ENCODE data around the gene ZP2.
"Not testable (repeated sequence)": the region's sequence is repeated elsewhere in the genome, so short reads cannot be mapped to it uniquely, and the experiment has no call there.

The ZP2 gene

GRCh38 chr16:21211486-21211885 is at the start of gene ZP2:
ZP2 (minus strand) TSS chr16:21211574; CDS start chr16:21211547, 27 bp downstream.
- DNase-seq (ENCODE audit: low read depth in 2 of 2) = no peak

- DNase-seq (ENCODE audit: low read depth in 2 of 2) = no peak
These were observed 45.9 kb upstream of the ZP2 start for GRCh38 chr16:21257284-21257683.

DNA sequence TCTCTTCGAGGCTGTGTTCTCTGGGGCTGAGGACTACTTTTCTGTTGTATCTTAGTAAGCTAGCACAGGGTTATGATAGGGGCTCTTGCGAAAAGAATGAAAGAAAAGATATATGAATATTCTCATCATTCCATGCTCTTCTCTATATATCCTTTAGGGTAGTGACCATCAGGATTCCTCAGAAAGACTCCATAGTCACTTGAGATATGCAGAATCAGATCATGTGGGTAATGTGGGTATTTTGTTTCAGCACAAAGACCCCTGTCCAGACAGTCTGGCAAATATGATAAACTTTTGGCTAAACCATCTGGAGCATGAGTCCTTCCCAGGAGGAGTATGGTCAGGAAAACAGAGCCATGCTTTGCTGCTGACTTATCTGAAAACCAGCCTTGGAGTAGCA is 45.3 kb upstream of the ZP2 start:
- DNase-seq (ENCODE audit: low read depth in 2 of 2) = no peak

DNA sequence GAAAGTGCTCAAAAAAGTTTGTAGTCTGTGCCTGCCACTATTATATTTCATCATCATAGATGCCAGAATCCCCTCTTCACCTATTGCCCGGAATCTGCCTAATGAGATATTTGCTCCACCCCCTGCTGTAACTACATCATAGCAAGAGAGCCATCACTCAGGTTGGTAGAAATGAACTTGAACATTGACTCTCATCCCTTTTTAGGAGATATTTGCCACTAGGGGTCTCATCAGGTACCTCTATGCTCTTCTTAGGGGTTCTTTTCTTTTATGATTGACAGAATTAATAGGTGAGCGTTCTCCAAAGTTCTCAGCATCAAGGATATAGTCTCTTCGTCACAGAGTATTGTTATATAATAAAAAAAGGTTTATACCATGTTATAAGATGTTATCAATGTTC is 42.1 kb upstream of the ZP2 start:
- no peak for DNase-seq (ENCODE audit: low read depth in 2 of 2)

DNA sequence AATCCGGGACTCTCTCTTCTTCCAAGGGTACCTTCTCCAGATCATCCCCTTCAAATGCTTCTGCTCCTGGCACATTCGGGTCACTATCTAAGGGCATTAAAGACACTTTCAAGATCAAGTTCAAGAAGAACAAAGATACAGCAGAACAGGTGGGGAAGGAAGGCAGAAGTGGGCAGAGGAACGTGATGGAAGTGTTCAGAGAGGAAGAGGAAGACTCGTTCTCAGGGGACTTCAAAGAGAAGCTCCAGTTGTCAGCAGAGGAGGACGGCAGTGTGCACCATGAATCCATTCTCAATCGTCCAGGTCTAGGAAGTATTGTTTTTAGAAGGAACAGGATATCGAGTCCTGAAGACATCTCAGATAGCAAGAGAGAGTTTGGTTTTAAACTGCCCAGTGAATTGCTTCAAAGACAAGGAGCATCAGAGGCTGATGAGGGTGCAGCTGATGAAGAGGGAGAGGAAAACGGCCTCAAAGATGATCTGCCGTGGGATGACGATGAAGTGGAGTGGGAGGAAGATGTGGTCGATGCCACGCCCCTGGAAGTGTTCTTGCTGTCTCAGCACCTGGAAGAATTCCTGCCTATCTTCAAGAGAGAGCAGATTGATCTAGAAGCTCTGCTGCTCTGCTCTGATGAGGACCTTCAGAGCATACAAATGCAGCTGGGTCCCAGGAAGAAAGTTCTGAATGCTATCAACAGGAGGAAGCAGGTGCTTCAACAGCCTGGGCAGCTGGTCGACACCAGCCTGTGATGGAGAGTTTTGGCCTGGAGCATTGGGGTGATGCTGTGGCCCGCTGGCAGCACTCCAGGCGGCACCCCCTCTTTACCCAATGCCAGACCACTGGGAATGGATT is 38.9 kb upstream of the ZP2 start:
- DNase-seq (ENCODE audit: low read depth in 2 of 2) = no peak

- DNase-seq (ENCODE audit: low read depth in 2 of 2) = not testable (repeated sequence)
These were observed 36.8 kb upstream of the ZP2 start for GRCh38 chr16:21248179-21248578.

DNA sequence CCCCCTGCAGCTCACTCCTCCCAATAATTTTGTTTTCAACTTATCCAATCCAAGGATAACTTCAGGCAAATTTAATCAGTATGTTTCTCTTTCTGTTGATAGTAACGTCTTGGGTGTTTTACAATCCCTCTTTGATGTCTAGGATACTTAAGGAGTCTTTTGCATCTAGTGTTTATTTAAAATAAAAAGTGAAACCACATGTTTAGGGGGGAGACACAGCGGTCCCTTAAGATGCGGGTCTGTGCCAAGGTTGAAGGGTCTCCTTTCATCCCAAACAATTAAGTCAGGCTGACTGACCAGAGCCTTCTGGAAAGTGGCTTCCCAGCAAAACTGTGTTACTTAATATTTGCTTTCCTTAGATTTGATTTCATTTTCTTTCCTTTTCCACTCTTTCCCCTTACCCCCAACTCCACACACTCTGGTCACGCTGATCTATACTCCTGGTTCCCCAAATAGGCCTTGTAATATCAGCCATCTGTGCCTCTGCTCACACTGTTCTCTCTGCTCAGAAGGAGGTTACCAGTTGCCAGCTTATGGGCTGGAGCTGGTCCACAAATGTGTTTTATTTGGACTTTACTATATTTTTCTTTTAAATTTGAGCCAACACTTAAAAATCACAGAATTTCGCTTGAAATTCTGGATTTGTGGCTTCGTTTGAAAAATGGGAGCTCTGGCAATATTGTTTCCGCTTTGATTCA is 33.3 kb upstream of the ZP2 start:
- no peak for DNase-seq (ENCODE audit: low read depth in 2 of 2)

DNA sequence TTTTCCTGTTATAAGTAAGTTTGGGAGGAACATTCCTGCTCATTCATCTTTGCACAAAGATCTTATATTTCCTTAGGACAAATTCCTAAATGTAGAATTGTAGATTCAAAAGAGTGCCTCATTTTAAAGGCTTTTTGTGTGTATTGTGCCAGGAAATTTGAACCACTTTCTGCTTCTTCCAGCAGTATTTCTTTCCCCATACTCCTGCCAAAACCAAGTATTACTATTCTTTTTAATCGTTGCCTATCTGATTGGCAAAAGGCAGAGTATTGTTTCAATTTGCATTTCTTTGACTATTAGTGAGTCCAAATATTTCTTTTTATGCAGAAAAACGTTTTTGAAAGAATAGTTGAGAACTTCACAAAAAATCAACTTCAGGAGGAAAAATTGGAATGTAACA is 31.4 kb upstream of the ZP2 start:
- DNase-seq (ENCODE audit: low read depth in 2 of 2) = no peak

GRCh38 chr16:21239646-21240045 is 28.3 kb upstream of the ZP2 start:
- no peak for DNase-seq (ENCODE audit: low read depth in 2 of 2)

DNA sequence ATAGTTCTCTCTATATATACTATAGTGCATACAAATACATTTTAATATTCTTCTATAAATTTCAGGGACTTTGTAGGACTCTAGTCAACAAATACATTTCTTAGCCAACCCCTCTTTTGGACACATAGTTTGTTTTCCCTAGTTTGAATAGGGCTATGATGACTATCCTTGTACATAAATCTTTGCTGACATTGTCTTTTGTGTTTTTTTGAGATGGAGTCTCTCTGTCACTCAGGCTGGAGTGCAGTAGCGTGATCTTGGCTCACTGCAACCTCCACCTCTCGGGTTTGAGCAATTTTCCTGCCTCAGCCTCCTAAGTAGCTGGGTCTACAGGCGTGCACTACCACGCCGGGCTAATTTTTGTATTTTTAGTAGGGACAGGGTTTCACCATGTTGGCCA is 25.5 kb upstream of the ZP2 start:
- DNase-seq (ENCODE audit: low read depth in 2 of 2) = no peak

- DNase-seq (ENCODE audit: low read depth in 2 of 2) = no peak
These were observed 23.8 kb upstream of the ZP2 start for GRCh38 chr16:21235199-21235585.

DNA sequence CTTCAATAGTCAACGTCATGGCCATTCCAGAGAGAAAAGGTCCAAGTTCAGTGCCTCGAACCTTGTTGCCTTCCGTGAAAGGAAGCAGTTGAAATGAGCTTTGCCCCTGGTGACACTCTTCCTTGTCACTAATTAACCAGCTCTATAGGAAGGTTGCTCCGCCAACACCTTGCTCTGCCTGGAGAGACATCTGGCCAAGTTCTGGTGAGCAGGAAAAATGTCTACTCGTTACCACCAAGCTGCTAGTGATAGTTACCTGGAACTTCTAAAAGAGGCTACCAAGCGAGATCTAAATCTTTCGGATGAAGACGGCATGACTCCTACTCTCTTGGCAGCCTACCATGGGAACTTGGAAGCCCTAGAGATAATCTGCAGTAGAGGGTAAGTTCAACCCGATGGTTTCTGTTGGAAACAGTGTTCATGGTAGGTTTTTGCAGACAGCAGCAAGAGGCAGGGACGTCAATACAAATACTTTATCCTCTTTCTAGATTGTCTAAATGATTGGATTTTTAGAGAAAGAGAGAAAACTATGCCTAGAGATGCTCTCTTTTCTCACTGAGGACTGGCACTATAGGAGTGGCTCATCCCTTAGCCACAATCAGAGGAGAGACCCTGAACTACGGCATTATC is 22.3 kb upstream of the ZP2 start, which contains the start of gene ANKS4B:
ANKS4B (plus strand) TSS at position 179 of the 630 bp plus-strand sequence; CDS start at position 218, 39 bp downstream.
- DNase-seq (ENCODE audit: low read depth in 2 of 2) = no peak

DNA sequence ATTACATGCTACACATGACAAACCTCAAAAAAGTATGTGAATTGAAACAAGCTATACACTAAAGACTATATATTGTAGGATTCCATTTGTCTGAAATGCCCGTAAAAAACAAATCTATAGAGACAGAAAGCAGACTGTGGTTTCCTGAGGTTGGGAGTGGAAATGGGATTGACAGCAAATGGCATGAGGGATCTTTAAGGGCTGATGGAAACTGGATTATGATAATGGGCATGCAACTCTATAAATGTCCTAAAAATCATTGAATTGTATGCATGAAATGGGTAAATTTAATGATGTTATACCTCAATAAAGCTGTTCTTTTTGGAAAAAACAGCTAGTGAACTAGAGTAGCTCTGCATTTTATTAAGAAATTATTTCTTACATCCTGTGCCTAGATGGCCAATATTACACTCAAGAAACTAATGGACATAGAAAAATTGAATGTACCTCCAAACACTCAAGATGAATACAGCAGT is 21.7 kb upstream of the ZP2 start:
- DNase-seq (ENCODE audit: low read depth in 2 of 2) = no peak

DNA sequence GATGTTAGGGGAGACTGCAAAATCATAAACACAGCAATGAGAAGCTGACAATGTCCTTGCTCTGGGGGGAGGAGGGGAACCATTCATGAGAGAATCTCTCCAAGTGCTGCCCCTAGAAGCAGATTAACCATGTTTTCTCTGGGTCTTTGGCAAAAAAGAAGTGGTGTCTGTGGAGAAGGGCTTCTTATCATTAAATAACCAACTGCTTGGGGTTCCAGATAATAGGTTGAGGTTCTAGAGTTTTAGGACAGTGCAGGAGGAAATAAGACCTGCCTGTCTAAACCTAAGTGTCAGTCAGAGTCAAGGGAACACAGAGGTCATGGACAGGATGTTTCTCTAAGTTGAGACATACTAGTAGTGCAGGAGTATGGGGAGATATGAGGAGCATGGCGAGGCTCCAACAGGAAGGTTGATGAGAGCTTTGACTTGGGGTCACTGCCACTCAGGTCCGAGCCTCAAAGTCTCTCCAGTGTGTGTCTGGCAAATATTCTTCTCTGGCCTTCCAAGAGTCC is 17.0 kb upstream of the ZP2 start:
- no peak for DNase-seq (ENCODE audit: low read depth in 2 of 2)

DNA sequence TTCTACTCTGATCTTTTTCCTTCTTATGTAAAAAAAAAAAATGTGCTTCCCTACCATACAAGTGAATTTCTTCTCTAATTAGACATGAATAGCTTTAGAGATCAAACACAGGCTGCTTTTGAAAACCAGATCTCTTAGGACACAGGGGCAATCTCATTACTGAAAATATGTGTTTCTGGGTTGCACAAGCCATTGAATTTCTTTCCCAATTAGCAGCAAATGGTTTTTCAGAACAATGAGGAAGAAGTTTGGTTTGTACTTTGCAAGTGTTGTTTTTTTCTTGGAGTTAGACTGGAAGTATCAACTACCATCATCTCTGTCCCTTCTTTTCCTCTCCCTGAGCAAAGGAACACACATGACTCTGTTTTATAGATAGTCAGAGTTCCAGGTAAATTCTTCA is 16.5 kb upstream of the ZP2 start:
- no peak for DNase-seq (ENCODE audit: low read depth in 2 of 2)

DNA sequence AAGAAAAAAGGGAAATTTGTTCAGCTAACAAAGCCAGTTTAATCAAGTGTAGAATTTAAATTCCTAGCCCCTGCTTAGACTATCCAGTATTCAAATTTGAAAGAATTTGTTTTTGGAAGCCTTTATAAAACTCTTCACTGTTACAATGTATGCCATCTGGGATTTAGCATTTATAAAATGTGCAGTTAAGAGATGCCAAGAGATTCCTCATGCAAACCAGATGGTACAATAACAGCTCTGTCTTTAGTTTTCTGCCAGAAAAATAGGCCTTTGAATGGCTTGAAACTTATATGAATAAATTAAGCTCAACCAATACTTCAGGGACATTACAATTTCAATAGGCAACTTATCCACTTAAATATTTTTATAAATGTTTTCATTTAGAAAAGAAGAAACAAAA is 15.4 kb upstream of the ZP2 start:
- DNase-seq (ENCODE audit: low read depth in 2 of 2) = no peak

- DNase-seq (ENCODE audit: low read depth in 2 of 2) = no peak
These were observed 13.4 kb upstream of the ZP2 start for GRCh38 chr16:21224800-21225199.

DNA sequence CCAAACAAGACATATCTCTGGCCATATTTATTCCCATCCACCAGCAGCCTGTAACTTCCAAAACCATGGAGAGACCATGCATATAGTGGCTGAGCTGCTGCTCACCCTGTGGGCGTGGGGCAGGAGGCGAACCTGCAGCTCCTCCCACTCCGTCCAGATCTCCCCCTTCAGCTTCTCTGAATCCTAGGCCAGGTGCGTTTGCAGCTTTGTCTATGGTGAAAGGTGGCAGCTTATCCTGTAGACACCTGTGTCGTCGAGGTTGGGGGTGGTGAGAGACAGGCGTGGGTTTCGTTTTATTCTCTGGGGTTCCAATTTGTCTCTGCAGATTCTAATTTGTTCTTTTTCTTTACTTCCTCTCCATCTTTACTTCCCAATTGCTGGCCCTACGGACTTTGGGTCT is 12.4 kb upstream of the ZP2 start:
- DNase-seq (ENCODE audit: low read depth in 2 of 2) = no peak

GRCh38 chr16:21222495-21223337 is 11.3 kb upstream of the ZP2 start:
- DNase-seq (ENCODE audit: low read depth in 2 of 2) = no peak

- no peak for DNase-seq (ENCODE audit: low read depth in 2 of 2)
These were observed 8.2 kb upstream of the ZP2 start for GRCh38 chr16:21219551-21219950.

DNA sequence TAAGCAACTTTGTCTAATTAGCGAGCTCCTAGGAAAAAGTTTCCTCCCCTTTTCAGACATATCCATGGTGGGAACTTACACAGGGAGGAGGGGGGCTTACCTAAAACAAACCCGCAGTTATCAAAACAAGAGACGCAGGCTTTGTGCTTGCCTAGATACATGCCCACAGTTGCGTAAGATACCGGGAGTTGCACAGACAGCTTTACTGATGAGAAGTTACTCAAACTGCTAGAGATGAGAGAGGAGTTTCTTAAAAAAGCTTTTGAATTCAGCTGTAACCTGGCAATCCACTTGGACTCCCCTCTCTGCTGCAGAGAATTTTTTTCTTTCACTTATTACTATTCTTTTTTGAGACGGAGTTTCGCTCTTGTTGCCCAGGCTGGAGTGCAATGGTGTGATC is 6.8 kb upstream of the ZP2 start:
- no peak for DNase-seq (ENCODE audit: low read depth in 2 of 2)

Data from stimulated activated CD8-positive, alpha-beta memory T cell treated with anti-CD3 and anti-CD28 coated beads, Interleukin-15, amount 100 ng/mL, for 48 hours (primary cell).